ENCODE measurements around the gene ARHGAP42. TPM values are rescaled to one million over a fixed set of nuclear protein-coding genes. Genes with fewer than 3 reads are reported as not detected.

The ARHGAP42 gene
- total and polyA plus RNA-seq, 2 experiments from 2014 or later, result 0.74 to 2.7 TPM

DNA sequence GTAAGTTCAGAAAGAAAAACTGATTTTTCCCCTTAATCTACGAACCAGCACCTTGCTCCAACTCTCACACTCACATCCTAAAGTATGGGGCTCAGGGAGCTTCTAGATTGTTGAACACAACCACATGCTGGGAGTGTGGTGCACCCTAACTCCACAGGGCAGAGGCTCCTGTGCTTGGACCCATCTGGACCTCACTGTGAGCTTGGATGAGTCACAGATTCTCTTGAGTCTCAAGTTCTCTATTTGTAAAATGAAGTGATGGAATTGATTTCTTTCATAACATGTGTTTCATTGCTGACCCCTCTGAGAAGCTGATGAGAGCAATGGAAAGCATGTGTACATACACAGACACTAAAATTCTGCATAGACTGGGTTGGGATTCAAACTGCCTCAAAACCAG, 332.8 kb downstream of the ARHGAP42 start:
- H3K4me2 ChIP-seq (ENCODE audit: unreplicated experiment), result no peak overlapping the region
- no peaks in the 10 kb centered on the region for H3K9me3 ChIP-seq (ENCODE audit: low read depth)
- no peak for TF ChIP-seq EZH2phosphoT487 (IDR thresholded peaks at IDR 0.05; ENCODE audit: insufficient read depth, low read depth)
- no peak for TF ChIP-seq EZH2 (IDR thresholded peaks at IDR 0.05; ENCODE audit: insufficient read depth, poor library complexity, severe bottlenecking)
- H2AFZ ChIP-seq, result no peak overlapping the region
- in situ Hi-C loops (cut with MboI), result no loop called here
- H3K9me2 ChIP-seq (ENCODE audit: insufficient read depth), result no peaks in the 10 kb centered on the region
- H3F3A ChIP-seq (ENCODE audit: insufficient read depth), result no peaks in the 10 kb centered on the region
- H3K36me3 ChIP-seq (ENCODE audit: low read depth), result no peaks in the 10 kb centered on the region
- DNase-seq, result no peak
- H3K27me3 ChIP-seq (replicated peaks; ENCODE audit: insufficient read depth), result no peaks in the 10 kb centered on the region
- no peak overlapping the region for H3K27ac ChIP-seq
- H3K9ac ChIP-seq, result no peak overlapping the region
- H3K4me1 ChIP-seq (ENCODE audit: insufficient read depth), result no peaks in the 10 kb centered on the region
- H3K4me3 ChIP-seq, result no peak overlapping the region
- WGBS, 2 experiments (ENCODE audit: low coverage in 1 of 2, low lambda C conversion rate in 2 of 2, missing lambda C conversion rate in 2 of 2), result 50 to 73% methylated on average over 1 of the region's 1 CpG
- no peaks in the 10 kb centered on the region for H3K79me2 ChIP-seq (ENCODE audit: insufficient read depth)
- H4K20me1 ChIP-seq (ENCODE audit: insufficient read depth), result no peaks in the 10 kb centered on the region

DNA sequence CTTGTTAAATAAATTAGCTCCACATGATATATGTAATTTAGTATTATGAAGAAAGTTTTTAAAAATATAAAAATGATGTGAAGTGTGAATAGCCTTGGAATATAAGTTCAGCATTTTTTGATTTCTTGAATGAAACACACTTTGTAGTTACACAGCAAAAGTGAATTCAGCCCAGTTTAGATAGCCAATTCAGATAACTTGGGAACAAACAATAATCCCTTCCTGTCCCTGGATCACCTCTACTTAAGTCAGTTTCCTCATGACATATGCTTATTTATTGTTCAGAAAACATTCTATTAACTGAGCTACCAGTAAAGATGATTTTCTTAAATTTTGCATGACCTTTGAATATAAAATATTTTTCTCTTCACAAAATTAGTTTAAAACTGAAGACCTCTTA, 335.2 kb downstream of the ARHGAP42 start:
- Histone ChIP-seq H3K9me3 (ENCODE audit: low read depth) (no peaks in the 10 kb centered on the region), H3K4me1 (ENCODE audit: insufficient read depth) (no peaks in the 10 kb centered on the region), H3K4me3 (no peak overlapping the region), H3K27me3 (replicated peaks; ENCODE audit: insufficient read depth) (no peaks in the 10 kb centered on the region), H3K36me3 (ENCODE audit: low read depth) (no peaks in the 10 kb centered on the region), H3K27ac (no peak overlapping the region), H3K4me2 (ENCODE audit: unreplicated experiment) (no peak overlapping the region), H3F3A (ENCODE audit: insufficient read depth) (no peaks in the 10 kb centered on the region), H2AFZ (no peak overlapping the region), H3K79me2 (ENCODE audit: insufficient read depth) (no peaks in the 10 kb centered on the region), H3K9ac (no peak overlapping the region), H3K9me2 (ENCODE audit: insufficient read depth) (no peaks in the 10 kb centered on the region), H4K20me1 (ENCODE audit: insufficient read depth) (no peaks in the 10 kb centered on the region)
- in situ Hi-C loops (cut with MboI), result no loop called here
- TF ChIP-seq EZH2 (IDR thresholded peaks at IDR 0.05; ENCODE audit: insufficient read depth, poor library complexity, severe bottlenecking) (no peak), EZH2phosphoT487 (IDR thresholded peaks at IDR 0.05; ENCODE audit: insufficient read depth, low read depth) (no peak)
- no peak for DNase-seq

DNA sequence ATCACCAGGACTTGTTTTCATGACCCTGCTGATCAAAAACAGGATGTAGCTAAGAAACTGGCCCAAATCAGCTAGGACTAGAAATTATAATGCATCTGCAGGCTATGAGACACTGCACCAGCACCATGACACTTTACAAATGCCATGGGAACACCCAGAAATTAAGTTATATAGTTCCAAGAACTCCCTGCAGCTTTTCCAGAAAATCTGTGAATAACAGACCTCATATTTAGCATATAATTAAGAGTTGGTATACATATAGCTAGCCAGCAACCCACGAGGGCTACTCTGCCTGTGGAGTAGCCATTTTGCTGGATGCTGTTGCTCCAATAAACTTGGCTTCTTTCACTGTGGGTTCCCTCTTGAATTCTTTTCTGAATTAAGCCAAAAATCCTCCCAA, 341.6 kb downstream of the ARHGAP42 start:
- Histone ChIP-seq H3K9me3 (ENCODE audit: low read depth) (no peaks in the 10 kb centered on the region), H3K4me1 (ENCODE audit: insufficient read depth) (no peaks in the 10 kb centered on the region), H3K9ac (no peak overlapping the region), H3F3A (ENCODE audit: insufficient read depth) (no peaks in the 10 kb centered on the region), H3K4me2 (ENCODE audit: unreplicated experiment) (no peak overlapping the region), H3K27ac (no peak overlapping the region), H3K27me3 (replicated peaks; ENCODE audit: insufficient read depth) (no peaks in the 10 kb centered on the region), H3K79me2 (ENCODE audit: insufficient read depth) (no peaks in the 10 kb centered on the region), H3K9me2 (ENCODE audit: insufficient read depth) (no peaks in the 10 kb centered on the region), H3K36me3 (ENCODE audit: low read depth) (no peaks in the 10 kb centered on the region), H2AFZ (no peak overlapping the region), H3K4me3 (no peak overlapping the region), H4K20me1 (ENCODE audit: insufficient read depth) (no peaks in the 10 kb centered on the region)
- no peak for DNase-seq
- in situ Hi-C loops (cut with MboI), result no loop called here
- 33 to 37% methylated on average over 1 of the region's 1 CpG for WGBS, 2 experiments (ENCODE audit: low coverage in 1 of 2, low lambda C conversion rate in 2 of 2, missing lambda C conversion rate in 2 of 2)
- no peak for TF ChIP-seq EZH2phosphoT487 (IDR thresholded peaks at IDR 0.05; ENCODE audit: insufficient read depth, low read depth)
- no peak for TF ChIP-seq EZH2 (IDR thresholded peaks at IDR 0.05; ENCODE audit: insufficient read depth, poor library complexity, severe bottlenecking)

DNA sequence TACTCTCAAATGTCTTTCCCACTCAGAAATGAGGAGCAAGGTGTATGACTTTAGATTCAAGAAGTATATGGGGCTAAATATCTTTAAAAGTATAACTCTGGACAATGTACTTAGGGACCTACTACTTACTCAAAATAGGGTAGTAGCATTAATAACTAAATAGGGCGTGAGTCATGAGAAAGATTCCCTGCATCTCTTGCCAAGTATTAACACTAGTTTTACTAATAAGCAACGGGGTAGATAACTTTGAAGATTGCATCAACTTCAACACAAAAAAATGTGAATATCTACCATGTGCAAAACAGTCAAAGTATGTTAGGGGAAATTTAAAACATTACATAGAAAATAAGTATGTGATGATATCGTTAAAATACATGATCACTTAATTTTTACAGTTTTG, 342.9 kb downstream of the ARHGAP42 start:
- DNase-seq, result no peak
- in situ Hi-C loops (cut with MboI), result no loop called here
- no peaks in the 10 kb centered on the region for H3F3A ChIP-seq (ENCODE audit: insufficient read depth)
- H3K4me3 ChIP-seq, result no peak overlapping the region
- no peak overlapping the region for H3K27ac ChIP-seq
- no peaks in the 10 kb centered on the region for H3K4me1 ChIP-seq (ENCODE audit: insufficient read depth)
- H4K20me1 ChIP-seq (ENCODE audit: insufficient read depth), result no peaks in the 10 kb centered on the region
- H3K9me3 ChIP-seq (ENCODE audit: low read depth), result no peaks in the 10 kb centered on the region
- TF ChIP-seq EZH2 (IDR thresholded peaks at IDR 0.05; ENCODE audit: insufficient read depth, poor library complexity, severe bottlenecking), result no peak
- TF ChIP-seq EZH2phosphoT487 (IDR thresholded peaks at IDR 0.05; ENCODE audit: insufficient read depth, low read depth), result no peak
- no peaks in the 10 kb centered on the region for H3K9me2 ChIP-seq (ENCODE audit: insufficient read depth)
- no peaks in the 10 kb centered on the region for H3K79me2 ChIP-seq (ENCODE audit: insufficient read depth)
- no peak overlapping the region for H2AFZ ChIP-seq
- H3K9ac ChIP-seq, result no peak overlapping the region
- WGBS, 2 experiments (ENCODE audit: low coverage in 1 of 2, low lambda C conversion rate in 2 of 2, missing lambda C conversion rate in 2 of 2), result 24 to 30% methylated on average over 3 of the region's 3 CpGs
- H3K36me3 ChIP-seq (ENCODE audit: low read depth), result no peaks in the 10 kb centered on the region
- H3K27me3 ChIP-seq (replicated peaks; ENCODE audit: insufficient read depth), result no peaks in the 10 kb centered on the region
- H3K4me2 ChIP-seq (ENCODE audit: unreplicated experiment), result no peak overlapping the region

DNA sequence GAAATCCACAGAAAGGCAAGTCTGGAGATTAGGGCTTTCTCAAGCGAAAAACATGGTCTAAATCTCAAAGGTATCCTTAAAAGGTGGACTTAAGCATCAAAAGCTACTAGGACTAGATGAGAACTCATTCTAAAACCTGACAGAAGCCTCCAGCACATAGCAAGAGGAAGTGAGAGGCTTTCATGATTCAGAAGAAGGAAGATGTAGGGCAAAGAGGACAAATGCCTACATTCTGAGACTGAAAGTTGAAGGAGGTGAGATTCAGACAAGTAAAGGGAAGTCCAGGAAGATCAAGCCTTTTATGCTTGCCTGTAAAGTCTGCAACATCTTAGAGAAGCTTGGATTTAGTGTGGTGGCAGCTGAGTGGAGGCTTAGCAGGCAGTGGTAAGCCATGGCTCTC, 343.6 kb downstream of the ARHGAP42 start:
- no peaks in the 10 kb centered on the region for H3K36me3 ChIP-seq (ENCODE audit: low read depth)
- H3K9ac ChIP-seq, result no peak overlapping the region
- H3K79me2 ChIP-seq (ENCODE audit: insufficient read depth), result no peaks in the 10 kb centered on the region
- H2AFZ ChIP-seq, result no peak overlapping the region
- TF ChIP-seq EZH2phosphoT487 (IDR thresholded peaks at IDR 0.05; ENCODE audit: insufficient read depth, low read depth), result no peak
- no peak for TF ChIP-seq EZH2 (IDR thresholded peaks at IDR 0.05; ENCODE audit: insufficient read depth, poor library complexity, severe bottlenecking)
- no peak overlapping the region for H3K27ac ChIP-seq
- H3K9me3 ChIP-seq (ENCODE audit: low read depth), result no peaks in the 10 kb centered on the region
- no peaks in the 10 kb centered on the region for H3K4me1 ChIP-seq (ENCODE audit: insufficient read depth)
- 43 to 60% methylated on average over 1 of the region's 1 CpG for WGBS, 2 experiments (ENCODE audit: low coverage in 1 of 2, low lambda C conversion rate in 2 of 2, missing lambda C conversion rate in 2 of 2)
- no peaks in the 10 kb centered on the region for H3K27me3 ChIP-seq (replicated peaks; ENCODE audit: insufficient read depth)
- no peaks in the 10 kb centered on the region for H3K9me2 ChIP-seq (ENCODE audit: insufficient read depth)
- H3K4me2 ChIP-seq (ENCODE audit: unreplicated experiment), result no peak overlapping the region
- no peaks in the 10 kb centered on the region for H3F3A ChIP-seq (ENCODE audit: insufficient read depth)
- H4K20me1 ChIP-seq (ENCODE audit: insufficient read depth), result no peaks in the 10 kb centered on the region
- no peak for DNase-seq
- in situ Hi-C loops (cut with MboI), result no loop called here
- no peak overlapping the region for H3K4me3 ChIP-seq
